ENCODE results near the gene CANX.

CANX gene

DNA sequence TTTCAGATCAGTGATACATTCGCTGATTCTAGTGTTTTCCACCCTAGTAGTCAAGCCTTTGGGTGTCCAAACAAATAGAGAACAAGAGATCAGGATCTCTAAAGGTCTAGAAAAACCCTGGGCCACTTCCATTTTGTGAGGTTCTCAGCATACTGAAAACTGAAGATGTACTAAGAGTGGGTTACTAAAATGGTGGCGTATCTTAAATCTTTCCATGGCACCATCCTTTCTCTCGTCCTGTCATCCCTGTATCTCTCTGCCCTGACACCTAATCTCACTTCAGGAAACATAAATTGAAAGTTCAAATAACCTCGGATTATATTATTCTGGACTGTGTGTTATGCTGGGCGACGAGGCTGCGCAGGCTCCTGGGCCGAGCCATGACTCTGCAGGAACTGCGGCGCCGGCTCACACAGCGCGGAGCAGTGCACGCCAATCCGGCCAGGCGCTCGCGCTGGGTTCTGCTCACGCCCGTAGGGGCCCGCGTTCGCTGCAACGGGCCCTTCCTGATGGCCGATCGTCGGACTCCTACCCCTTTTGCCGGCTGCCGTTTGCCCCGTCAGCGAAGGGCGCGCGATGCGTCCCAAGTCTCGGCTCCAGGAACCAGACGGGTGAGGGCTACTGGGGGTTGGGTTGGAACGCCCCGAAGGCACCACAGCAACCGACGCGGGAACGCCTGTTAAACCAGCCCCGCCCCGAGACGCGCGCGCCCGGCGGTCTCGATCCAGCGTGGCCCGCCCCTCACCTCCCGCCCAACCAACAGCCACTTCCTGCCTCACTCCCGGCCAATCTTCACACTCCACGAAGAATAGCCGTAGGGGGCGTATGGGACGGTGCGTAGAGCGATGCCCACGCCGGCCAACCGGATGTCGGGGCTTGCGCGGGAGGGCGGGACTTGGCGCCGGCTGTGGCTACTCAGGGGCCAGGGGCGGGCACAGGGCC, 503 bp upstream of the CANX start:
- H3K27me3 ChIP-seq (ENCODE audit: insufficient read depth, low read length): no peaks in the 10 kb centered on the region
- H3K4me2 ChIP-seq (ENCODE audit: low read length): peak overlapping the region; percentile 97
- H3F3A ChIP-seq (ENCODE audit: insufficient read depth, low read length): no peaks in the 10 kb centered on the region
- H3K9me3 ChIP-seq (ENCODE audit: low read length): no peaks in the 10 kb centered on the region
- H3K4me1 ChIP-seq (ENCODE audit: insufficient read depth, low read length, severe bottlenecking): peaks cover 29% of the 10 kb centered on the region
- H3K9me2 ChIP-seq (ENCODE audit: low read depth, low read length): no peaks in the 10 kb centered on the region
- H3K4me3 ChIP-seq (ENCODE audit: low read depth, low read length, poor library complexity, severe bottlenecking): peak overlapping the region; percentile 86
- peaks cover 30% of the 10 kb centered on the region for H3K36me3 ChIP-seq (ENCODE audit: insufficient read depth, low read length)
- TF ChIP-seq CTCF (IDR thresholded peaks at IDR 0.05; ENCODE audit: low read length) (no peak), EZH2 (IDR thresholded peaks at IDR 0.05; ENCODE audit: borderline replicate concordance, low read length) (no peak)
- peak overlapping the region; percentile 99 for H3K9ac ChIP-seq (ENCODE audit: low read length)
- peaks cover 43% of the 10 kb centered on the region for H3K79me2 ChIP-seq (ENCODE audit: insufficient read depth, low read length)
- H2AFZ ChIP-seq (ENCODE audit: low read length): no peak overlapping the region
- H4K20me1 ChIP-seq (ENCODE audit: insufficient read depth, low read length): no peaks in the 10 kb centered on the region
- peak overlapping the region; percentile 92 for H3K27ac ChIP-seq (ENCODE audit: low read depth, low read length, poor library complexity, severe bottlenecking)

DNA sequence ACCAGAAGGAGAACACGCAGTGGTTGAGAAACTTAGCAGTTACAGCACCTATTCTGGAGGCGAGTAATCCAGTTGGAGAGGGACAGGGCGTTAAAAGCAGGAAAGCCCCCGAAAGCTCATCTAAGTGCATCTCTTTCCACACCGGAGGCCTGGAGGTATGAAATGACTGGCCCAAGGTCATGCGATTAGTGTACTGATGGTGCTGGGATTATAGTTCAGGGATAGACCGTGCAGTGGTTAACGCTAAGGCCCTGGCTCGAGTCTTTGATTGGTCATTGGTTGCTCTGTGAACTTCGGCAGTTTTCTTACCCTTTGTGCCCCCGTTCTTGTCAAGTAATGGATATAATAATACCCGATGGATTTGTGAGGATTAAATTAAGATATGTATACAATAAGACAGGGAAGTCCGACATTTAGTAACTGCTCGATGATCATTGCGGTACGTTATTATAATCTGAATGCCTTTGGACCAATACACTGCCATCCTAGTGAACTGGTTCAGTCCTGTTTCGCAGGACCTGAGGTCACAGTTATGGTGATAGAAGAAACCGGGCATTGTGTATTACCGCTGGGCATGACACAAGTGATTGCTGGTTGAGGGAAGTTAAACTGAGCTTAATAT, 960 bp downstream of the CANX start:
- TF ChIP-seq CTCF (IDR thresholded peaks at IDR 0.05; ENCODE audit: low read length) (no peak), EZH2 (IDR thresholded peaks at IDR 0.05; ENCODE audit: borderline replicate concordance, low read length) (no peak)
- H2AFZ ChIP-seq (ENCODE audit: low read length): no peak overlapping the region
- H3K4me3 ChIP-seq (ENCODE audit: low read depth, low read length, poor library complexity, severe bottlenecking): peak overlapping the region; percentile 86
- H3K9me3 ChIP-seq (ENCODE audit: low read length): no peaks in the 10 kb centered on the region
- peak overlapping the region; percentile 93 for H3K9ac ChIP-seq (ENCODE audit: low read length)
- peak overlapping the region; percentile 74 for H3K4me2 ChIP-seq (ENCODE audit: low read length)
- H3K9me2 ChIP-seq (ENCODE audit: low read depth, low read length): no peaks in the 10 kb centered on the region
- peaks cover 42% of the 10 kb centered on the region for H3K36me3 ChIP-seq (ENCODE audit: insufficient read depth, low read length)
- H3K4me1 ChIP-seq (ENCODE audit: insufficient read depth, low read length, severe bottlenecking): peaks cover 29% of the 10 kb centered on the region
- no peaks in the 10 kb centered on the region for H4K20me1 ChIP-seq (ENCODE audit: insufficient read depth, low read length)
- no peaks in the 10 kb centered on the region for H3F3A ChIP-seq (ENCODE audit: insufficient read depth, low read length)
- peaks cover 54% of the 10 kb centered on the region for H3K79me2 ChIP-seq (ENCODE audit: insufficient read depth, low read length)
- H3K27me3 ChIP-seq (ENCODE audit: insufficient read depth, low read length): no peaks in the 10 kb centered on the region
- H3K27ac ChIP-seq (ENCODE audit: low read depth, low read length, poor library complexity, severe bottlenecking): peak overlapping the region; percentile 56

GRCh38 chr5:179700401-179700918, 1.7 kb downstream of the CANX start:
- H2AFZ ChIP-seq (ENCODE audit: low read length): no peak overlapping the region
- H4K20me1 ChIP-seq (ENCODE audit: insufficient read depth, low read length): no peaks in the 10 kb centered on the region
- H3K9ac ChIP-seq (ENCODE audit: low read length): peak overlapping the region; percentile 93
- peaks cover 29% of the 10 kb centered on the region for H3K4me1 ChIP-seq (ENCODE audit: insufficient read depth, low read length, severe bottlenecking)
- H3F3A ChIP-seq (ENCODE audit: insufficient read depth, low read length): no peaks in the 10 kb centered on the region
- TF ChIP-seq EZH2 (IDR thresholded peaks at IDR 0.05; ENCODE audit: borderline replicate concordance, low read length): no peak
- no peak for TF ChIP-seq CTCF (IDR thresholded peaks at IDR 0.05; ENCODE audit: low read length)
- no peaks in the 10 kb centered on the region for H3K9me2 ChIP-seq (ENCODE audit: low read depth, low read length)
- peak overlapping the region; percentile 56 for H3K27ac ChIP-seq (ENCODE audit: low read depth, low read length, poor library complexity, severe bottlenecking)
- peaks cover 49% of the 10 kb centered on the region for H3K36me3 ChIP-seq (ENCODE audit: insufficient read depth, low read length)
- no peaks in the 10 kb centered on the region for H3K27me3 ChIP-seq (ENCODE audit: insufficient read depth, low read length)
- no peaks in the 10 kb centered on the region for H3K9me3 ChIP-seq (ENCODE audit: low read length)
- peaks cover 61% of the 10 kb centered on the region for H3K79me2 ChIP-seq (ENCODE audit: insufficient read depth, low read length)
- H3K4me2 ChIP-seq (ENCODE audit: low read length): peak overlapping the region; percentile 74
- H3K4me3 ChIP-seq (ENCODE audit: low read depth, low read length, poor library complexity, severe bottlenecking): peak overlapping the region; percentile 86

Data from OCI-LY1 (cell line).